Suprapubic skin (tissue), 4 donors: ENCODE results near the gene DOK6. TPM values are rescaled to one million over a fixed set of nuclear protein-coding genes. Genes with fewer than 3 reads are reported as not detected.

Source experiments
- DNase-seq, 2 donors: peaks; one replicate each; pipeline ENCODE4 v3.0.0-alpha.2; 2019; ENCODE audit warnings: low spot score in 2 of 2
- H3K27ac ChIP-seq: fragments of 200-600 bp; sonication (generic); one replicate; pipeline ENCODE4 v1.5.1; 2019
- H3K27me3 ChIP-seq: fragments of 200-600 bp; sonication (generic); one replicate; pipeline ENCODE4 v1.5.1; 2019
- H3K36me3 ChIP-seq: fragments of 200-600 bp; sonication (generic); one replicate; pipeline ENCODE4 v1.5.1; 2019
- H3K4me1 ChIP-seq: fragments of 200-600 bp; sonication (generic); one replicate; pipeline ENCODE4 v1.5.1; 2019
- H3K4me3 ChIP-seq: fragments of 200-600 bp; sonication (generic); one replicate; pipeline ENCODE4 v1.5.1; 2019; ENCODE audit warnings: mild to moderate bottlenecking
- H3K9me3 ChIP-seq: fragments of 200-600 bp; sonication (generic); one replicate; pipeline ENCODE4 v1.5.1; 2019
- EP300 ChIP-seq: sonication (generic); formaldehyde crosslinking; IDR thresholded peaks from one replicate; pipeline ENCODE4 v1.6.1; 2017; ENCODE audit warnings: antibody characterized with exemption
- POLR2A ChIP-seq, 2 donors: fragments of 450-650 bp; IDR thresholded peaks; one replicate each; pipeline ENCODE4 v1.6.1; 2017; ENCODE audit warnings: antibody characterized with exemption in 2 of 2, mild to moderate bottlenecking in 2 of 2, moderate library complexity in 2 of 2
- POLR2AphosphoS5 ChIP-seq, 3 donors: sonication (generic); formaldehyde crosslinking; IDR thresholded peaks; one replicate each; pipeline ENCODE4 v1.6.1; 2017; ENCODE audit warnings: antibody characterized with exemption in 3 of 3
- WGBS: methylation state at CpG from one replicate; pipeline ENCODE4 v1.1.5; 2018; 5-methylcytosine and 5-hydroxymethylcytosine counted together
- total RNA-seq, 4 donors: library from RNA; depleted of rRNA; stranded (reverse); fragments of >200 nt; gene quantifications; one replicate each; pipeline ENCODE4 v1.1.0, GENCODE V29; 2016
- TF ChIP-seq, protein P1 (sequence below), 2 donors: fragments of 200-600 bp in 1 of 2; fragments of 450-650 bp in 1 of 2; sonication (generic) in 1 of 2; IDR thresholded peaks; one replicate each; pipeline ENCODE4 v1.5.1; 2016 to 2019; ENCODE audit warnings: antibody characterized with exemption in 2 of 2, mild to moderate bottlenecking in 1 of 2, moderate library complexity in 1 of 2

DOK6 gene
- total RNA-seq, 4 donors from 2014 or later = 0.21 to 0.80 (median 0.42) TPM; not detected in 1

DNA sequence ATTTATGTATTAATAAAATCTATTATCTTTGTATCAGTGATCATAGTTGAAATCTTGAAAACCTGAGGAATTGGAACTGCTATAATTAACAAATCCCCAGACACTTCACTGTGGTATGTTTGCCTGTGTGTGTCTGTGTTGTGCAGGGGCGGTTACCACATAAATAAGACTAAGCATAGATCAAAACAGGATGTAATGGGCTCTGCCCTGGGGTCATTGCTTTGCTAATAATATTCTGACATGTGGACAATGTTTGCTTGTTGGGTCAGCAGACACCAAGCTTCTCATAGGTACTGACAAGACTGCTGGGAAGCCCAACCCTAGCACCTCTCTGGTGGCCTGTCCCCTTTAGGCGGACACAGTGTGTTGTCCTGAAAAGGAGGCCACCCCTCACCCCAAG lies 35.8 kb upstream of the DOK6 start:
- no peaks in the 10 kb centered on the region for H3K36me3 ChIP-seq
- DNase-seq = no peak
- H3K27ac ChIP-seq = no peak overlapping the region
- H3K9me3 ChIP-seq = peaks cover 6% of the 10 kb centered on the region
- no peak overlapping the region for H3K4me3 ChIP-seq
- TF ChIP-seq POLR2A (IDR thresholded peaks at IDR 0.05) (no peak), POLR2AphosphoS5 (IDR thresholded peaks at IDR 0.05) (no peak), EP300 (no peak)
- TF ChIP-seq, protein P1, sequence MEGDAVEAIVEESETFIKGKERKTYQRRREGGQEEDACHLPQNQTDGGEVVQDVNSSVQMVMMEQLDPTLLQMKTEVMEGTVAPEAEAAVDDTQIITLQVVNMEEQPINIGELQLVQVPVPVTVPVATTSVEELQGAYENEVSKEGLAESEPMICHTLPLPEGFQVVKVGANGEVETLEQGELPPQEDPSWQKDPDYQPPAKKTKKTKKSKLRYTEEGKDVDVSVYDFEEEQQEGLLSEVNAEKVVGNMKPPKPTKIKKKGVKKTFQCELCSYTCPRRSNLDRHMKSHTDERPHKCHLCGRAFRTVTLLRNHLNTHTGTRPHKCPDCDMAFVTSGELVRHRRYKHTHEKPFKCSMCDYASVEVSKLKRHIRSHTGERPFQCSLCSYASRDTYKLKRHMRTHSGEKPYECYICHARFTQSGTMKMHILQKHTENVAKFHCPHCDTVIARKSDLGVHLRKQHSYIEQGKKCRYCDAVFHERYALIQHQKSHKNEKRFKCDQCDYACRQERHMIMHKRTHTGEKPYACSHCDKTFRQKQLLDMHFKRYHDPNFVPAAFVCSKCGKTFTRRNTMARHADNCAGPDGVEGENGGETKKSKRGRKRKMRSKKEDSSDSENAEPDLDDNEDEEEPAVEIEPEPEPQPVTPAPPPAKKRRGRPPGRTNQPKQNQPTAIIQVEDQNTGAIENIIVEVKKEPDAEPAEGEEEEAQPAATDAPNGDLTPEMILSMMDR (IDR thresholded peaks at IDR 0.05) = no peak
- no peaks in the 10 kb centered on the region for H3K4me1 ChIP-seq
- 80% methylated on average over 2 of the region's 2 CpGs for WGBS
- no peaks in the 10 kb centered on the region for H3K27me3 ChIP-seq

DNA sequence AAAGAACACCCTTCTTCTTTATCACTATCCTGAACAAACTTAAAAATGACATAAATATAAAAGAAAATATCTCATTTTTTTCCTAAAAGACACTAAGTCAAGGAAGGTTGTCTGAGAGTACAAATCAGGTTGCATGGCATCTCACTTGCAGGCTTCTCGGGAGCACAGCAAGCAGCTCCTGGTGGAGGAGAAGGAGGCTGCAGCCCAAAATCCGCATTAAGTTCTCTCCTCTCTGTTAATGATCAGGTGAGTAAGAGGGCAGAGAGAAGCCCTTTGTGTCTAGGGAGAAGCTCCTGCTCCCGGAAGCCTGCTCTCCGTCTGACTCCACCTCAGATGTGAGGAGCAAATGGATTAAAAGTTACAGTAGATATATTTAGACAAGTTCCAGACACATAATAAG lies 35.0 kb upstream of the DOK6 start:
- Histone ChIP-seq H3K4me3 (no peak overlapping the region), H3K27ac (no peak overlapping the region), H3K27me3 (no peaks in the 10 kb centered on the region), H3K4me1 (no peaks in the 10 kb centered on the region), H3K36me3 (no peaks in the 10 kb centered on the region), H3K9me3 (no peaks in the 10 kb centered on the region)
- no peak for DNase-seq
- 84% methylated on average over 4 of the region's 4 CpGs for WGBS
- no peak for TF ChIP-seq EP300
- no peak for TF ChIP-seq POLR2A (IDR thresholded peaks at IDR 0.05)
- TF ChIP-seq POLR2AphosphoS5 (IDR thresholded peaks at IDR 0.05) = no peak
- TF ChIP-seq, protein P1 (IDR thresholded peaks at IDR 0.05) = no peak

DNA sequence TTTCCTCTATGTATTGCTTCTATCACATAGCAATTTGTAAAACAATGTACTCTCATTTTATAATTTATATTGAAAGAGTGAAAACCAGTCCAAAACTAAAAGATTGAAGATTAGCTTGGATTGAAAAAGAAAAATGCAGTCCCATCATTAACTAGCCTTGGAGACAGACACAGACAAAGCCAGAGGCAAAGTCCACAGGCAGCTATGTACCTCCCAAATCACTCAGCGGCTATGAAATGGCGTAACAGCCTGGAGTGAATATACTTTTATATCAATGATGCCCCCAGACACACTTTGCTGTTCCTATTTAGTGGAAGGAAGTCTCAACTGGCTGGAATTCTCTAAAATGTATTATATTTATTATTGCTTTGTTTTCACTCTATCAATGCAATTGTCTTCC lies 33.6 kb upstream of the DOK6 start:
- TF ChIP-seq, protein P1 (IDR thresholded peaks at IDR 0.05) = no peak
- TF ChIP-seq POLR2AphosphoS5 (IDR thresholded peaks at IDR 0.05) (no peak), EP300 (no peak), POLR2A (IDR thresholded peaks at IDR 0.05) (no peak)
- Histone ChIP-seq H3K36me3 (no peaks in the 10 kb centered on the region), H3K9me3 (no peaks in the 10 kb centered on the region), H3K4me3 (no peak overlapping the region), H3K27me3 (no peaks in the 10 kb centered on the region), H3K27ac (no peak overlapping the region), H3K4me1 (no peaks in the 10 kb centered on the region)
- WGBS = 85% methylated on average over 2 of the region's 2 CpGs
- no peak for DNase-seq

DNA sequence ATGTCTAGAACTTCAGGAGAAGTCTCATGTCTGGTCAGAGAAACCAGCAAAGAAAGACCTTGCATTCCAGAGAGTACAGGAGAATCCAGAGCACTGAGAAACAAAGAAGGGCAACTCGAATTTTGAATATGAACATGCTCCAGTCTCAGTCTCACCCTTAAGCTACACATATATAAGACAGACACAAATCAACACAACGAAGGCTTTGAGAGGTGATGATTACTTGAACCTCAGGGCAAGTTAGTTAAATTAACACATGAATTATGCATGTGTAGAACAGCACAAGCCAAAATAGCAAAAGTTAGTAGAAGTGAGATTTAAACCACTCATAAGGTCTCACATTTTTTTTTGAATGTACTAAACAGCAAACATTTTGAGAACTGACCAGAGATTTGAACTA lies 29.0 kb upstream of the DOK6 start:
- Histone ChIP-seq H3K27ac (no peak overlapping the region), H3K36me3 (no peaks in the 10 kb centered on the region), H3K27me3 (no peaks in the 10 kb centered on the region), H3K9me3 (no peaks in the 10 kb centered on the region), H3K4me3 (no peak overlapping the region), H3K4me1 (no peaks in the 10 kb centered on the region)
- WGBS = 30% methylated on average over 2 of the region's 2 CpGs
- TF ChIP-seq, protein P1 (IDR thresholded peaks at IDR 0.05) = no peak
- no peak for TF ChIP-seq EP300
- no peak for TF ChIP-seq POLR2AphosphoS5 (IDR thresholded peaks at IDR 0.05)
- no peak for TF ChIP-seq POLR2A (IDR thresholded peaks at IDR 0.05)
- DNase-seq = no peak

DNA sequence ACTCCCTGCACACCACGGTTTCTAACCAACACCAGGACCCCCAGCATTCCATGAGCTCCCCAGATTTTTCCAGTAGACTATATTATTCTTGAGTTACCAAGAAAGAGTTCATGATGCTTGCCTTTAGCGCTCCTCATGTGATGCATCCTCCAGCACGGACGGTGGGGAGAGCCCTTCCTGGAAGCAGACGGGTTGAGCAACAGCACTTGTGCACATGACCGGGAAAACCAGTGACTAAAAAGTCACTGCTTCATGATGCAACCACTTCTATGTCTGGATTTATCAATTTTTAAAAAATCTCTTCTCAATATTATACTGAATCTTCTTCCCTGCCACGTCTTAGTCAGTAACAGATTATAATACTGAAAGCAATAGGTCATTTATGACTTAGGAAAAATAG lies 20.4 kb upstream of the DOK6 start:
- Histone ChIP-seq H3K9me3 (no peaks in the 10 kb centered on the region), H3K27ac (no peak overlapping the region), H3K36me3 (no peaks in the 10 kb centered on the region), H3K27me3 (no peaks in the 10 kb centered on the region), H3K4me3 (no peak overlapping the region), H3K4me1 (no peaks in the 10 kb centered on the region)
- DNase-seq = no peak
- WGBS = 83% methylated on average over 7 of the region's 7 CpGs
- no peak for TF ChIP-seq POLR2AphosphoS5 (IDR thresholded peaks at IDR 0.05)
- TF ChIP-seq, protein P1 (IDR thresholded peaks at IDR 0.05) = no peak
- no peak for TF ChIP-seq EP300
- no peak for TF ChIP-seq POLR2A (IDR thresholded peaks at IDR 0.05)
